Pancreas (tissue), 10 donors: Measurements from ENCODE around the gene EIF3K. TPM values are rescaled to one million over a fixed set of nuclear protein-coding genes. Genes with fewer than 3 reads are reported as not detected.
"Not testable (repeated sequence)": the region's sequence is repeated elsewhere in the genome, so short reads cannot be mapped to it uniquely, and the experiment has no call there.

ENCODE experiments used
- ATAC-seq, 4 donors: fragments of 200-7000 bp; cut with Tn5 transposase; one replicate each; pipeline versions ENCODE4 v1.8.0 to v1.9.1; 2020; ENCODE audit warnings: mild to moderate bottlenecking in 4 of 4, moderate library complexity in 4 of 4
- DNase-seq, 6 donors: peaks; one replicate each; pipeline ENCODE4 v3.0.0-alpha.2; 2020
- FAIRE-seq: peaks from 2 replicates; lab custom pipeline; 2012; peaks lifted over from hg19 to GRCh38; lab: Jason Lieb, UNC
- H3K27ac ChIP-seq, 4 donors: fragments of 200-600 bp; sonication (generic); 1 replicate in 3 of 4; 2 replicates in 1 of 4; pipeline versions ENCODE4 v1.5.0 to v1.8.0; 2020
- H3K27me3 ChIP-seq, 4 donors: fragments of 200-600 bp; one replicate each; pipeline ENCODE4 v1.8.0; 2021
- H3K36me3 ChIP-seq, 3 donors: fragments of 200-600 bp; sonication (generic) in 1 of 3; one replicate each; pipeline versions ENCODE4 v1.5.0 to v1.8.0; 2020 to 2021
- H3K4me1 ChIP-seq, 3 donors: fragments of 200-600 bp; one replicate each; pipeline ENCODE4 v1.8.0; 2021
- H3K4me3 ChIP-seq, 4 donors: fragments of 200-600 bp; sonication (generic) in 2 of 4; one replicate each; pipeline versions ENCODE4 v1.5.0 to v1.8.0; 2020 to 2021
- H3K9me3 ChIP-seq, 4 donors: fragments of 200-600 bp; one replicate each; pipeline ENCODE4 v1.8.0; 2021
- WGBS, 2 donors: extraction: QIAGEN DNeasy Blood & Tissue Kit; methylation state at CpG; one replicate each; pipeline ENCODE4 v1.1.7; 2013; 5-methylcytosine and 5-hydroxymethylcytosine counted together
- intact Hi-C, 3 donors: fragments of 100-400 bp; cut with DNase I; formaldehyde crosslinking; loops; one replicate each; pipeline versions ENCODE4 v1.11.1 to v1.14.2; 2022
- polyA plus RNA-seq, 2 donors: library from polyadenylated mRNA; stranded (reverse); fragments of 200-250 nt; gene quantifications; one replicate each; pipeline ENCODE4 v1.2.3, GENCODE V29; 2013
- total RNA-seq, 6 donors: library from RNA; stranded (reverse); fragmentation: NEBNext Ultra II Directional in 4 of 6; extraction: Animal tissue kit (Norgen Biotek cat#: 25700) in 4 of 6; gene quantifications; one replicate each; pipeline versions ENCODE4 v1.2.1 to v1.2.4, GENCODE V29; 2021 to 2023
- TF ChIP-seq, protein P1 (sequence below), 4 donors: fragments of 200-600 bp; sonication (generic) in 3 of 4; IDR thresholded peaks; one replicate each; pipeline versions ENCODE4 v1.5.0 to v1.8.0; 2021; ENCODE audit warnings: antibody characterized with exemption in 4 of 4
- donor health status: healthy with polysubstance abuse.
- donor health status: DM: no; HTN: no; CAD: no; lungs with moderate emphysema.
- donor health status: DM: no; HTN: no; CAD: no.
- donor health status: control.
- donor health status: control.
- donor health status: Bipolar disorder and iron deficiency.
- donor health status: DM: yes; HTN: yes; CAD: no.
- donor health status: DM: no; HTN: no; CAD: no.
- donor health status: DM: no; HTN: no; CAD: no.
- donor health status: DM: yes; HTN: yes; CAD: no.

The EIF3K gene
- total and polyA plus RNA-seq, 8 donors: 93.5 to 162 (median 131) TPM

DNA sequence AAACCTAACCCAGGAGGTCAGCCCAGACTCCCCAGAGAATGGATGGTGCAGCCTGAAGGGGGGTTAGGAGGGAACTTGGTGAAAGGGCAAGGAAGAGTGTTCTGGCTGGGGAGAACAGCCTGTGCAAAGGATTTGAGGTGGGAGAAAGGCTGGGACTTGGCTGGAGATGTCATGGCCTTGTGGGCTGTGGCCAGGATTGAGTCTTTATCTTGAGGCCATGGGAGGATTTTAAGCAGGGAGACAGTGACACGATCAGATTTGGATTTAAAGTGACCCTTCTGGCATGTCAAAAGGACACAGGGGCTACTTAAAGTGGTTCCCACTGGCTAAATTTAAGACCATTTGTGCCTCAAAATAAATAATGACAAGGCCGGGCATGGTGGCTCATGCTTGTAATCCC lies 30.9 kb upstream of the EIF3K start:
- 60 to 76% methylated on average over 2 of the region's 2 CpGs for WGBS, 2 donors
- Histone ChIP-seq H3K27ac (no peak overlapping the region), H3K27me3 (no peaks in the 10 kb centered on the region), H3K36me3 (no peaks in the 10 kb centered on the region), H3K4me1 (no peaks in the 10 kb centered on the region), H3K4me3 (no peak overlapping the region), H3K9me3 (no peaks in the 10 kb centered on the region)
- intact Hi-C loops: no loop called here
- TF ChIP-seq, protein P1, sequence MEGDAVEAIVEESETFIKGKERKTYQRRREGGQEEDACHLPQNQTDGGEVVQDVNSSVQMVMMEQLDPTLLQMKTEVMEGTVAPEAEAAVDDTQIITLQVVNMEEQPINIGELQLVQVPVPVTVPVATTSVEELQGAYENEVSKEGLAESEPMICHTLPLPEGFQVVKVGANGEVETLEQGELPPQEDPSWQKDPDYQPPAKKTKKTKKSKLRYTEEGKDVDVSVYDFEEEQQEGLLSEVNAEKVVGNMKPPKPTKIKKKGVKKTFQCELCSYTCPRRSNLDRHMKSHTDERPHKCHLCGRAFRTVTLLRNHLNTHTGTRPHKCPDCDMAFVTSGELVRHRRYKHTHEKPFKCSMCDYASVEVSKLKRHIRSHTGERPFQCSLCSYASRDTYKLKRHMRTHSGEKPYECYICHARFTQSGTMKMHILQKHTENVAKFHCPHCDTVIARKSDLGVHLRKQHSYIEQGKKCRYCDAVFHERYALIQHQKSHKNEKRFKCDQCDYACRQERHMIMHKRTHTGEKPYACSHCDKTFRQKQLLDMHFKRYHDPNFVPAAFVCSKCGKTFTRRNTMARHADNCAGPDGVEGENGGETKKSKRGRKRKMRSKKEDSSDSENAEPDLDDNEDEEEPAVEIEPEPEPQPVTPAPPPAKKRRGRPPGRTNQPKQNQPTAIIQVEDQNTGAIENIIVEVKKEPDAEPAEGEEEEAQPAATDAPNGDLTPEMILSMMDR (IDR thresholded peaks at IDR 0.05): no peak
- ATAC-seq (no peak), FAIRE-seq (no peak), DNase-seq (no peak)

DNA sequence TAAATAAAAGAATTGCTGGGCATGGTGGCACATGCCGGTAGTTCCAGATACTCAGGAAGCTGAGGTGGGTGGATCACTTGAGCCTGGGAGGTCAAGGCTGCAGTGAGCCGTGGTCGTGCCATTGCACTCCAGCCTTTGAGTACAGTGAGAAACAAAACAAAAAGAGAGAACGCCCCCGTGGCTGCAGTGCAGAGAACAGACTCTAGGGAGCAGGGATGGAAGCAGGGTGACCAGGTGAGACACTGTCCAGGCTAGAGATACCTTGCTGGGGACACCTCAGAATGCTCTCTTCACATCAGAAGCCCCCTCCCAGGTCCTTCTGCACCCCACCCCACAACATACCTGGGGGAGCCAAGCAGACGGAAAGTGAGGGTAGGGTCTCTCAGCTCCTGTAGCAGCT lies 26.0 kb upstream of the EIF3K start:
- FAIRE-seq (no peak), ATAC-seq (no peak), DNase-seq (no peak)
- Histone ChIP-seq H3K36me3 (no peaks in the 10 kb centered on the region), H3K27ac (no peak overlapping the region), H3K4me3 (no peak overlapping the region), H3K4me1 (no peaks in the 10 kb centered on the region), H3K9me3 (no peaks in the 10 kb centered on the region), H3K27me3 (no peaks in the 10 kb centered on the region)
- intact Hi-C loops: no loop called here
- TF ChIP-seq, protein P1 (IDR thresholded peaks at IDR 0.05): no peak
- 61 to 68% methylated on average over 6 of the region's 6 CpGs for WGBS, 2 donors

DNA sequence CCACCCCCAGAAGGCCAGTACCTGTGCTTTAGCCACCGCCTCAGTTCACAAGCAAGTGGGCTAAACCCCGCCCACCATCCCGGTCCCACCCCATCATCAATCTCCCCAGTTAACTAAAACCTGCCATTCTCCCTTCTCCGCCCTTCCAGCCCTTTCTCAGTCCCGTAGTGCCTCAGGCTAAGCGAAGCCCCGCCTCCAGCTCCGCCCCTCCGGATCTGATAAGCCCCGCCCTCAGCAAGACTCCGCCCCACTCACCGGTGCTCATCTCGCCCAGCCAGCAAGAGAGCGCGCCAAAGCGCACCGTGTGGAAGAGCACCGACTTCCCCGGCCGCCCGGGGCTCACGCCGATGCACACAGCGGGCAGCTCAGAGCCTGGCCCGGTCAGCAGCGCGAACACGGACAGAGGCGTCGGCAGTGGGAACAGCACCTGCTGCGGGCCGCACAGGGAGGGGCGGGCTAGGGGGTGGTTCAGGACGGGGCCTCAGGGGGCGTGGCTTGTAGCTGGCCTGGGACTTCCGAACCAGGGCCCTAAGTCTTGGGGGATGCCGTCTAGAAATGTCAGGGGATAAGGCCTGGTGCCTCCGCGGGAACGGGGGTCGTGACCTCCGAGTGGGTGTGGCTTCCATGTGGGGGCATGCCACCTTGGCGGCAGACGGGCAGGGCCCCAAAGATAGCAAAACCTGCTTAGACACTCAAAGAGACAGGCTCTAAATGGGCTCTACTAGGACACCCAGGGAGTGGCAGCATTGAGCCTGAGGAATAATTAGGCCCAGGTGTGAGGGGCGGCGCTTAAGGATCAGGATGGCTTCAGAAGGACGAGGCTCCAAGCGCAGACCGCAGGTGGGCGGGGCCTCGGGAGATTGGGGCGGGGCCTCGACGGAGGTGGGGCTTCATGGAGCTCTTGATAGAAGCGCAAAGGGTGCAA lies 22.7 kb upstream of the EIF3K start:
- intact Hi-C loops: no loop called here
- ATAC-seq: peak; percentile 93 to 96 (median 95)
- DNase-seq: peak; percentile 70 to 92 (median 84)
- TF ChIP-seq, protein P1 (IDR thresholded peaks at IDR 0.05): no peak
- WGBS, 2 donors: 10% methylated on average over 55 of the region's 55 CpGs
- H3K27ac ChIP-seq: peak overlapping the region in 1 of 4 donors; percentile 34
- FAIRE-seq: no peak
- H3K4me3 ChIP-seq: peak overlapping the region in 3 of 4 donors; percentile 12 to 46 (median 32)
- no peaks in the 10 kb centered on the region for H3K9me3 ChIP-seq
- no peaks in the 10 kb centered on the region for H3K27me3 ChIP-seq
- no peaks in the 10 kb centered on the region for H3K36me3 ChIP-seq
- no peaks in the 10 kb centered on the region for H3K4me1 ChIP-seq

DNA sequence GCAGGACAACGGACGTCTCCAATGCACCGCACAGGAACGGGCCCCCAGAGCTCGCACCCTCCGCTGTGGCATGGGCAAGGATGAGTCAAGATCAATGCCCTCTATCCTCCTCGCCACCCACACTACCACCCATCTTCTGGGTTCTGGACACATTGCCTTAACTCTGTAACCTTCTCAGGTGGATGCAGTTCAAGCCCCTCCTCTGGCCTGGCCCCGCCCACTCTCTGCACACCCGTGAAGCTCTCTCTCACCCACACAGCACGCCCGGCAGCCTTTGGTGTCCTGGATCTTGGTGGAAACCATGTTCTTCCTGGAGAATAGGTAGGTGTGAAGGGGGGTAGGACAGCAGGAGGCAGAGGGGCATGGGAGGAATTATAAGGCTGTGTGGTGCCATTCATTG lies 21.9 kb upstream of the EIF3K start:
- H3K27ac ChIP-seq: no peak overlapping the region
- intact Hi-C loops: no loop called here
- H3K27me3 ChIP-seq: no peaks in the 10 kb centered on the region
- no peak for DNase-seq
- no peaks in the 10 kb centered on the region for H3K4me1 ChIP-seq
- no peaks in the 10 kb centered on the region for H3K9me3 ChIP-seq
- 81 to 83% methylated on average over 11 of the region's 11 CpGs for WGBS, 2 donors
- FAIRE-seq: no peak
- no peak for ATAC-seq
- H3K36me3 ChIP-seq: no peaks in the 10 kb centered on the region
- TF ChIP-seq, protein P1 (IDR thresholded peaks at IDR 0.05): no peak
- no peak overlapping the region for H3K4me3 ChIP-seq

DNA sequence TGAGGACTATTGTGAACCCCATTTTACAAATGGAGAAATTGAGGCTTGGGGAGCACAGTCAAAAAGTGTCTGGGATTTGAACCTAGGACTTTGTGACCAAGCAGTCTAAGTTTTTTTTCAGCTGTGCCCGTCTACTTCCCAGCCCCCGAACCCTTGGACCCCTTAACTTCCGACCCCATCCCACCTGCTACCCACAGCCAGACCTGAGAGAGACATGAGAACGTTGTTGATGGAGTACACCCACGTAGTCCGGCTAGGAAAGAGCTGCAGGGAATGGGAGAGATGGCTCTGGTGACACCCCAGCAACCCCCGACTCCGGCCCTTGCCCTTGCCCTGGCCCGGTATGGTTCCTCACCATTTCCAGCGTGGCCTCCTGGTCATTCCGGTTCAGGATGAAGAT lies 19.3 kb upstream of the EIF3K start:
- WGBS, 2 donors: 76 to 88% methylated on average over 11 of the region's 11 CpGs
- Histone ChIP-seq H3K4me3 (no peak overlapping the region), H3K4me1 (no peaks in the 10 kb centered on the region), H3K27ac (no peak overlapping the region), H3K9me3 (no peaks in the 10 kb centered on the region), H3K27me3 (no peaks in the 10 kb centered on the region), H3K36me3 (no peaks in the 10 kb centered on the region)
- DNase-seq (no peak), ATAC-seq (no peak), FAIRE-seq (no peak)
- intact Hi-C loops: no loop called here
- TF ChIP-seq, protein P1 (IDR thresholded peaks at IDR 0.05): no peak

DNA sequence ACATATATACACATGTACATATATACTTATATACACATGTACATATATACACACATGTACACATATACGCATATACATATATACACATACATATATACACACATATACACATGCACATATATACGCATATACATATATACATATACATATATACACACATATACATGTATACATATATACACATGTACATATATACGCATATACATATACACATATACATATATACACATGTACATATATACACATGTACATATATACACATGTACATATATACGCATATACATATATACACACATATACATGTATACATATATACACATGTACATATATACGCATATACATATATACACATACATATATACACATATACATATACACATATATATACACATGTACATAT lies 16.1 kb upstream of the EIF3K start:
- WGBS, 2 donors: 94 to 97% methylated on average over 5 of the region's 5 CpGs
- H3K27me3 ChIP-seq, FAIRE-seq, H3K4me1 ChIP-seq, H3K9me3 ChIP-seq, intact Hi-C loops, H3K27ac ChIP-seq, H3K36me3 ChIP-seq, ATAC-seq, H3K4me3 ChIP-seq, DNase-seq: not testable (repeated sequence)
